SK-N-SH (cell line): ENCODE data around the gene CD19.

Experiments
- CTCF ChIP-seq: fragments of 200-600 bp; sonication (generic); IDR thresholded peaks from 2 replicates; pipeline ENCODE4 v1.6.1; 2017; ENCODE audit warnings: antibody characterized with exemption, mild to moderate bottlenecking, moderate library complexity
- ELF1 ChIP-seq: IDR thresholded peaks from 2 replicates; pipeline ENCODE4 v1.4.0; 2012
- GATA2 ChIP-seq: sonication (generic); formaldehyde crosslinking; IDR thresholded peaks from 2 replicates; pipeline ENCODE4 v1.5.0; 2020; ENCODE audit warnings: mild to moderate bottlenecking, missing genetic modification reagents
- JUND ChIP-seq: IDR thresholded peaks from 2 replicates; pipeline ENCODE4 v1.4.0; 2012
- MAX ChIP-seq: IDR thresholded peaks from 2 replicates; pipeline ENCODE4 v1.4.0; 2012; ENCODE audit warnings: low read depth
- POLR2AphosphoS5 ChIP-seq: IDR thresholded peaks from 2 replicates; pipeline ENCODE4 v1.6.1; 2012; ENCODE audit warnings: low read depth, low read length
- RAD21 ChIP-seq: IDR thresholded peaks from 2 replicates; pipeline ENCODE4 v1.6.1; 2012; ENCODE audit warnings: mild to moderate bottlenecking, low read length
- RCOR1 ChIP-seq: fragments of 150-350 bp; IDR thresholded peaks from 2 replicates; pipeline ENCODE4 v1.6.1; 2017; ENCODE audit warnings: antibody characterized with exemption, low read length
- SMC3 ChIP-seq: IDR thresholded peaks from 2 replicates; pipeline ENCODE4 v1.6.1; 2012; ENCODE audit warnings: low read depth, low read length, improper control_type of control experiment
- TCF12 ChIP-seq: IDR thresholded peaks from 2 replicates; pipeline ENCODE4 v1.4.0; 2012
- YY1 ChIP-seq: IDR thresholded peaks from 2 replicates; pipeline ENCODE4 v1.4.0; 2012; ENCODE audit warnings: low read depth, mild to moderate bottlenecking
- ZBTB33 ChIP-seq: IDR thresholded peaks from 2 replicates; pipeline ENCODE4 v1.4.0; 2012; ENCODE audit warnings: low read depth, borderline replicate concordance

GRCh38 chr16:28924762-28925385, 6.9 kb upstream of the CD19 start, which contains the start of gene RABEP2:
- TF ChIP-seq ELF1 (peak; percentile 97), CTCF (no peak), GATA2 (CRISPR knock-in tag) (no peak), RAD21 (no peak), TCF12 (no peak), ZBTB33 (no peak), SMC3 (no peak), JUND (no peak), POLR2AphosphoS5 (no peak), RCOR1 (no peak), YY1 (peak; percentile 63; the same call in 1 of the 2 replicates), MAX (peak; percentile 19; the same call in 1 of the 2 replicates)
